GM10266 (cell line): Measurements from ENCODE around the gene SH3RF3.

Source experiments
- DNase-seq: peaks from one replicate; pipeline ENCODE4 v3.0.0; 2012; ENCODE audit errors: extremely low spot score
- CTCF ChIP-seq: IDR thresholded peaks from 2 replicates; pipeline ENCODE4 v1.5.1; 2012; ENCODE audit warnings: mild to moderate bottlenecking, low read depth; ENCODE audit not compliant: control insufficient read depth, insufficient read depth; ENCODE audit errors: missing control alignments

SH3RF3 gene

DNA sequence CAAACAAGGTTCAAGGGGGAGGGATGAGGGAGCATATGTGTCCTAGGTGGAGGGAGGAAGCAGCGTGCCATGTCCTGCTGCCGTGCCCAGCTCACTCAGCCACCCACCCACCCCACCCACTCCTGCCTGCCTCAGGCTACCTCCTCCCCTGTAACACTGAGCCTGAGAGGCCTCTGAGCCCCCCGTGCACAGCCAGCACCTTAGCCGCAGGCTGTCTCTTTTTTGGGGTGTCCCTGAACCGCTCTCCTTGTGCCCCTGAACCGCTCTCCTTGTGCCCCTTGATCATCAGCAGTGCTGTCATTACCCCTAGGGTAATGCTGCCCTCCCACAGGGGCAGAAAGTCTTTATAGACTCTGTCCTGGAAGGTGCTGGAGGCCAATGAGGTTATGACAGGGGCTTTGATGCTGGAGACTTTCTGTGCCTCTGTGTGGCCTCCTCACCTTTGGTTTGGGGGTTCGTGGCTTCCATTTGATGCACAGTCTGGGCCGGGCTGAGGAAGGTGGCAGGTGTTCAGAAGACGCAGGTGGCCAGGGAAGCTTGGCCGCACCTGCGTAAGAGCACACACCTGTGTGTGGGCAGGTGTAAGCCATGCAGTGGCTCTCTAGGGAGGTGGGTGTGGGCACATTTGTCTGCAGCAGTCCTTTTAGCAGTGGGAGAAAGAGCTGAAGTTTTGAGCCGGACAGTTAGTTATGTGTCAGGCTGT lies 344.8 kb downstream of the SH3RF3 start:
- no peak for DNase-seq
- no peak for TF ChIP-seq CTCF

DNA sequence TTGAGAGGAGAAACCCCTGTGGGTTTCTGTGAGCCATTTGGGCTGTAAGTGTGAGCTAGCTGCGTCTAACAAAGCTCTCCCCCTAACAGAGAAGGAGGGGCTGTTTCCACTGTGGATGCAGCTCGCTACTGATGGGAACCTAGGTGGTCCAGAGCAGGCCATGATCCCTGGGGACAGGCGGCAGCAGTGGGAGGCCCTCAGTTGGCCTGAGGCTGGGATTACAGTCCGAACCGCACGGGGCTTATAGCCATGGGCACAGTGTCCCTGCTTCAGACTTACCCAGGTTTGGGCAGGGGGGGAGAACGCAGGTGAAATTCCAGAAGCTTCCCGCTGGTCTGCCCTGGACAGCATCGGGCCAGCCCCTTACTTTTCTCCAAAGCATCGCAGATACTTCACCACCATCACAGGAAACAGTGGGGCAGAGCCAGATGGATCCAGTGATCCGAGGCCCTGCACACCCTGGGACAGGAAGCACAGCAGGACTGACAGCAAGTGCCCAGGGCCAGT lies 345.4 kb downstream of the SH3RF3 start:
- DNase-seq: no peak
- no peak for TF ChIP-seq CTCF

DNA sequence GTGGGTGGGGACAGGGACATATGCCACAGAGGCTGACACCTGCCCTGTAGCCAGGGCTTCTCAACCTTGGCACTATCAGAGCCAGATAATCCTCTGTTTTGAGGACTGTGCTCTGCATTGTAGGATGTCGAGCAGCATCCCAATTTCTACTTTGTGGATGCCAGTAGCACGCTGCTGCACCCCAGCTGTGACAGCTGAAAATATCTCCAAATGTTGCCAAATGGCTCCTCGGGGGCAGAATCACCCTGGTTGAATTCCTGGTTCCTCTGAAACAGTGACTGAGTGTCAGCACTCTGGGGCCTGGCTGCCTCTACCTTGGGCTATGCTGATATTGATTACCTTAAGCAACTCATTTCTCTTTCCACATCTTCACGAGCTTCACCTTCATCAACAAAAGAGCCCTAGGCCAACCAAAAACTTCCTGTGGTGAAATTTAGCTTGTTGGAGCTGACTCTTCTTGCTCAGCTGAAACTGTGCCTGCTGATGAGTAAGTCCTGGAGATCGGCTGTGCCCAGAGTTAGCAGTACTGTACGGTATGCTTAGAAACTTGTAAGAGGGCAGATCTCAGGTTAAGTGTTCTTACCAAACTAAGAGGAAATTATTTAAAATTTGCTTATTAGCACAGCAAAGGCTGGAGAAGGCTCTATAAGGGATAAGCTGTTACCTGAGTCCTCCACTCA lies 346.7 kb downstream of the SH3RF3 start:
- no peak for TF ChIP-seq CTCF
- no peak for DNase-seq

DNA sequence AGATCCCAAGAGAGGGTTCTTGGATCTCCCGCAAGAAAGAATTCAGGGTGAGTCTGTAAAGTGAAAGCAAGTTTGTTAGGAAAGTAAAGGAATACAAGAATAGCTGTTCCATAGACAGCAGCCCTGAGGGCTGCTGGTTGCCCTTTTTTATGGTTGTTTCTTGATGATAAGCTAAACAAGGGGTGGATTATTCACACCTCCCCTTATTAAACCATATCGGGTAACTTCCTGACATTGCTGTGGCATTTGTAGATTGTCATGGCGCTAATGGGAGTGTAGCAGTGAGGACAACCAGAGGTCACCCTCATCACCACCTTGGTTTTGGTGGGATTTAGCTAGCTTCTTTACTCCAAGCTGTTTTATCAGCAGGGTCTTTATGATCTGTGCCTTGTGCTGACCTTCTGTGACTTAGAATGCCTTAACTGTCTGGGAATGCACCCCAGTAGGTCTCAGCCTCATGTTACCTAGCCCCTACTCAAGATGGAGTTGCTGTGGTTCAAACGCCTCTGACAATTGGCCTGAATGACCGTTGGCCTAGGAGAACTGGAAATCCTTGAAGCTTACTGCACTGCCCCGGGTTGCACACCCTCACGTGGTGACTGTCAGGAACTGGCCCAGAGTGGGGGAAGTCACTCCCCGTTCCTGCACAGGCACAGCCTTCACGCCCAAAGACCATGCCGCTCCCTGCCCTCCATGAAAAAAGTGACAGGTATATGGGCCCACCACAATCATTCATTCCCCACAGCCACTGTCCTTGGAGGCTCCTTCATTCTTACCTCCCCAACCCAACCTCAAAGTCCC lies 347.8 kb downstream of the SH3RF3 start:
- no peak for DNase-seq
- no peak for TF ChIP-seq CTCF

DNA sequence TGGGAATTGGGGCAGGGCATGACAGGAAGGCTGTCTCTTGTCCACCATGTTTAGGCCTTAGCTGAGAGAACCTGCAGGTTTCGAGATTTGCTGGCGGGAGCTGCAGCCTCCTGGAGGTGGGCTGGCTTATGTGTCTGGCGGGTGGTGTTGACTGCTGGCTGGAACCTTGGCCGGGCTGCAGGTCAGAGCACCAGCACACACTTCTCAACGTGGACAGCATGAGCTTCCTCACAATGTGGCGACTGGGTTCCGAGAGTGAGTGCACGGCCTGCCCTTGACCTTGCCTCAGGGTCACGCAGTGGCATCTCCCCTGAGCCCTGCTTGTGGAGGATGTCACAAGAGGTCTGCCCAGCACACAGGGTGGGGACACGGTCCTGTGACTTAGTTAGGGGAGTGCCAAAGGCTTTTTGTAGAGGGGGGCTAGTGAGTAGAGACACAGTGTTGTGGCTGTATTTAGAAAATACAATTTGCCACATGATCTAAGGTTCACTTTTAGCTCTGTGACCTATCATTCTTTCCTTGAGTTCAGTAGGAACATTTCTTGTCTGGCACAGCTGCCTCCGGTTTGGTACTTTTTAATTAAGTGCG lies 350.0 kb downstream of the SH3RF3 start:
- TF ChIP-seq CTCF: no peak
- no peak for DNase-seq

GRCh38 chr2:109479804-109480203 lies 350.8 kb downstream of the SH3RF3 start:
- DNase-seq: no peak
- no peak for TF ChIP-seq CTCF
